Adrenal gland (tissue), 5 donors: ENCODE results near the gene ATP6V0E1.

Source experiments
- CTCF ChIP-seq, 6 experiments: fragments of 450-650 bp in 4 of 6; fragments of 200-600 bp in 2 of 6; sonication (generic) in 1 of 6; IDR thresholded peaks; 1 replicate in 5 of 6; 2 replicates in 1 of 6; pipeline versions ENCODE4 v1.5.1 to v1.8.0; 2016 to 2021; ENCODE audit warnings: antibody characterized with exemption in 6 of 6, mild to moderate bottlenecking in 2 of 6, moderate library complexity in 1 of 6
- POLR2A ChIP-seq, 2 donors: fragments of 450-650 bp; IDR thresholded peaks; one replicate each; pipeline ENCODE4 v1.6.1; 2017; ENCODE audit warnings: antibody characterized with exemption in 2 of 2, mild to moderate bottlenecking in 2 of 2, moderate library complexity in 1 of 2
- donor health status: DM: no; HTN: no; CAD: no.

DNA sequence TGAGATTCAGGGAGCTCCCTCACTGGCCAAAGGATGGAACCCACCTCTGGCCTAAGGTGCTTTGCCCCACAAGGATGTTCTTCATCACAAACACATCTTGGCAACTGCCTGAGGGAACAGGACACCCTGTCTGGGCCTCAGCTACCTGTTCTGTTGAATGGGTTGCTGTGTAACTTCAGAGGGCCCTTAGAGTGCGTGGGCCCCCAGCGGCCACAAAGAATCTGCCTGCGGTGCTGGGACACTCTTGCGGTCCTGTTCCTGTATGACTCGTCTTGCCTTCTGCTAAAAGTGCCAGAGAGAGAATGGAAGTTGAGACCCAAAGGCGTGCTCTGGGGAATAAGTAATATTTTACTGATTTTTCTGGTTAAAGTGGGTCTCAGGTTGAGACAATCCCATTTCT, 38.4 kb upstream of the ATP6V0E1 start:
- TF ChIP-seq CTCF (IDR thresholded peaks at IDR 0.05): no peak
- no peak for TF ChIP-seq POLR2A (IDR thresholded peaks at IDR 0.05)
